Measurements from ENCODE around the gene GIT1.

GRCh38 chr17:29615048-29615385, 25.6 kb upstream of the GIT1 start:
- TF ChIP-seq POLR2AphosphoS5 (IDR thresholded peaks at IDR 0.05), result no peak
- TF ChIP-seq TAF1 (IDR thresholded peaks at IDR 0.05; ENCODE audit: low read depth), result no peak
- TF ChIP-seq CTCF (IDR thresholded peaks at IDR 0.05; ENCODE audit: poor library complexity, severe bottlenecking), result no peak
- TF ChIP-seq, protein P1, sequence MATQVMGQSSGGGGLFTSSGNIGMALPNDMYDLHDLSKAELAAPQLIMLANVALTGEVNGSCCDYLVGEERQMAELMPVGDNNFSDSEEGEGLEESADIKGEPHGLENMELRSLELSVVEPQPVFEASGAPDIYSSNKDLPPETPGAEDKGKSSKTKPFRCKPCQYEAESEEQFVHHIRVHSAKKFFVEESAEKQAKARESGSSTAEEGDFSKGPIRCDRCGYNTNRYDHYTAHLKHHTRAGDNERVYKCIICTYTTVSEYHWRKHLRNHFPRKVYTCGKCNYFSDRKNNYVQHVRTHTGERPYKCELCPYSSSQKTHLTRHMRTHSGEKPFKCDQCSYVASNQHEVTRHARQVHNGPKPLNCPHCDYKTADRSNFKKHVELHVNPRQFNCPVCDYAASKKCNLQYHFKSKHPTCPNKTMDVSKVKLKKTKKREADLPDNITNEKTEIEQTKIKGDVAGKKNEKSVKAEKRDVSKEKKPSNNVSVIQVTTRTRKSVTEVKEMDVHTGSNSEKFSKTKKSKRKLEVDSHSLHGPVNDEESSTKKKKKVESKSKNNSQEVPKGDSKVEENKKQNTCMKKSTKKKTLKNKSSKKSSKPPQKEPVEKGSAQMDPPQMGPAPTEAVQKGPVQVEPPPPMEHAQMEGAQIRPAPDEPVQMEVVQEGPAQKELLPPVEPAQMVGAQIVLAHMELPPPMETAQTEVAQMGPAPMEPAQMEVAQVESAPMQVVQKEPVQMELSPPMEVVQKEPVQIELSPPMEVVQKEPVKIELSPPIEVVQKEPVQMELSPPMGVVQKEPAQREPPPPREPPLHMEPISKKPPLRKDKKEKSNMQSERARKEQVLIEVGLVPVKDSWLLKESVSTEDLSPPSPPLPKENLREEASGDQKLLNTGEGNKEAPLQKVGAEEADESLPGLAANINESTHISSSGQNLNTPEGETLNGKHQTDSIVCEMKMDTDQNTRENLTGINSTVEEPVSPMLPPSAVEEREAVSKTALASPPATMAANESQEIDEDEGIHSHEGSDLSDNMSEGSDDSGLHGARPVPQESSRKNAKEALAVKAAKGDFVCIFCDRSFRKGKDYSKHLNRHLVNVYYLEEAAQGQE (IDR thresholded peaks at IDR 0.05; ENCODE audit: borderline replicate concordance), result no peak
- TF ChIP-seq EZH2 (IDR thresholded peaks at IDR 0.05; ENCODE audit: borderline replicate concordance, insufficient read depth, low read length, poor library complexity, severe bottlenecking), result no peak
- no peak for TF ChIP-seq RAD21 (conservative IDR thresholded peaks at IDR 0.05)
- no peak for TF ChIP-seq EP300 (conservative IDR thresholded peaks at IDR 0.05; ENCODE audit: poor library complexity, severe bottlenecking)
- no peak for TF ChIP-seq MXI1 (conservative IDR thresholded peaks at IDR 0.05; ENCODE audit: poor library complexity, severe bottlenecking)

All from neural cell (in vitro differentiated cells).